DND-41 (cell line): ENCODE data around the gene PPP1R16B.

Source experiments
- ATAC-seq: fragments of 200-7000 bp; cut with Tn5 transposase; 3 replicates; pipeline ENCODE4 v1.9.1; 2021; ENCODE audit warnings: low read depth; ENCODE audit not compliant: insufficient read depth
- DNase-seq: peaks from one replicate; pipeline ENCODE4 v3.0.0-alpha.2; 2020
- H2AFZ ChIP-seq: 2 replicates; pipeline ENCODE4 v1.6.0; 2012; ENCODE audit warnings: low read depth, low read length
- H3K27ac ChIP-seq: 2 replicates; pipeline ENCODE4 v1.5.1; 2012; ENCODE audit warnings: low read length, inconsistent platforms
- H3K27me3 ChIP-seq: fragments of 200-600 bp; sonication (generic); 2 replicates; pipeline ENCODE4 v1.6.0; 2012; ENCODE audit warnings: low read length, mild to moderate bottlenecking, inconsistent platforms; ENCODE audit not compliant: insufficient read depth, poor library complexity
- H3K36me3 ChIP-seq: 2 replicates; pipeline ENCODE4 v1.5.1; 2012; ENCODE audit warnings: low read length, inconsistent platforms; ENCODE audit not compliant: insufficient read depth
- H3K4me1 ChIP-seq: 2 replicates; pipeline ENCODE4 v1.5.1; 2012; ENCODE audit warnings: mild to moderate bottlenecking, low read length; ENCODE audit not compliant: insufficient read depth
- H3K4me2 ChIP-seq: 2 replicates; pipeline ENCODE4 v1.6.0; 2012; ENCODE audit warnings: mild to moderate bottlenecking, moderate library complexity, low read length, inconsistent platforms; ENCODE audit not compliant: insufficient read depth
- H3K4me3 ChIP-seq, 2 experiments: fragments of 200-600 bp in 1 of 2; shearing (Covaris generic) in 1 of 2; 2 replicates each; pipeline ENCODE4 v1.5.1; 2012 to 2016; ENCODE audit warnings: inconsistent platforms in 2 of 2, low read length in 2 of 2, mild to moderate bottlenecking in 2 of 2, low read depth in 1 of 2, moderate library complexity in 1 of 2
- H3K79me2 ChIP-seq: 2 replicates; pipeline ENCODE4 v1.6.0; 2012; ENCODE audit warnings: low read length, inconsistent platforms; ENCODE audit not compliant: insufficient read depth
- H3K9ac ChIP-seq: 2 replicates; pipeline ENCODE4 v1.6.0; 2012; ENCODE audit warnings: low read depth, mild to moderate bottlenecking, inconsistent platforms, low read length, moderate library complexity
- H3K9me3 ChIP-seq: 2 replicates; pipeline ENCODE4 v1.5.1; 2012; ENCODE audit warnings: low read length, moderate library complexity, mild to moderate bottlenecking, inconsistent platforms; ENCODE audit not compliant: insufficient read depth, severe bottlenecking
- H4K20me1 ChIP-seq: 2 replicates; pipeline ENCODE4 v1.6.0; 2012; ENCODE audit warnings: low read length; ENCODE audit not compliant: insufficient read depth
- EZH2 ChIP-seq: IDR thresholded peaks from 3 replicates; pipeline ENCODE4 v1.6.1; 2012; ENCODE audit warnings: borderline replicate concordance, low read depth, mild to moderate bottlenecking, moderate library complexity, low read length, inconsistent platforms; ENCODE audit not compliant: severe bottlenecking
- TF ChIP-seq, protein P1 (sequence below): IDR thresholded peaks from 2 replicates; pipeline ENCODE4 v1.5.1; 2012; ENCODE audit warnings: borderline replicate concordance, low read length, moderate library complexity, mild to moderate bottlenecking; ENCODE audit not compliant: poor library complexity, severe bottlenecking; ENCODE audit errors: extremely low read depth

Gene PPP1R16B

DNA sequence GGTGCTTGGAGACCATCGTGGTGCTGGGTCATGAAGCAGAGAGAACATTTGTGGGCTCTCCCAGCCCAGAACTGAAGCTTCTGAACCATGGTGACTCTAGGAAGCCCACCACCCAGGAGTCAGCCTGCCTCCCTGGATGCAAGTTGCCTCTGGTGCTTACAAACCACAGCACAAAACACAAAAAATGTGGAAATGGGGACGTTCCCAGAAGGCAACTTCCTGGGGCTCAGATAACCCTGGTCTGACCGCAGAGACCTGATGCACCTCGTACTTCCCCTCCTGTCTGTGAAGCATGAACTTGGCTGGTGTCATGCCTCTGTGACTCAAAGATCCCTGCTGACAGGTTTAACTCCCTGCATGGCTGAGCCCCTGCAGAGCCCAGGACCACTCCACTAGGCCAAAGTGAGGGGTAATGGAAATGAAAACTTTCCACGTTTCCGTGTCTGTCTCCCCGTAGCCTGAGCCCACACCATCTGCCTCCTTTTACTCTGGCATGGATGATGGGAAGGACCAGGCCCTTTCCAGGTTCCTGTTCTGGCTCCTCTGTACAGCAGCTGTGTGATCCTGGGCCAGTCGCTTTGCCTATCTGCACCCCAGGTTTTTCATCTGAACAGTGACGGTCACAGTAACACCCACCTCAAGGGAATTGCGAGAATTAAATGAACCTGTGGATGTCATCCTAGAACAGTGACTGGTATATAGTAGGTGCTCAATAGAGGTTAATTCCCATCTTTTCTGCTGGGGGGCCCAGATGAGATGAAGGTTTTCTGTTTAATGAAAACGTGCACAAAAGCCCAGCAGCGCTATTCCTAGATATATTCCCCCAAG is 57.7 kb downstream of the PPP1R16B start:
- Histone ChIP-seq H3K9me3 (no peaks in the 10 kb centered on the region), H3K4me2 (no peak overlapping the region), H3K4me3 (no peak overlapping the region), H3K79me2 (no peaks in the 10 kb centered on the region), H3K4me1 (no peaks in the 10 kb centered on the region), H3K27me3 (no peaks in the 10 kb centered on the region), H3K27ac (no peak overlapping the region), H2AFZ (no peak overlapping the region), H3K36me3 (no peaks in the 10 kb centered on the region), H3K9ac (no peak overlapping the region), H4K20me1 (no peaks in the 10 kb centered on the region; the same call in 1 of the 2 replicates)
- TF ChIP-seq, protein P1, sequence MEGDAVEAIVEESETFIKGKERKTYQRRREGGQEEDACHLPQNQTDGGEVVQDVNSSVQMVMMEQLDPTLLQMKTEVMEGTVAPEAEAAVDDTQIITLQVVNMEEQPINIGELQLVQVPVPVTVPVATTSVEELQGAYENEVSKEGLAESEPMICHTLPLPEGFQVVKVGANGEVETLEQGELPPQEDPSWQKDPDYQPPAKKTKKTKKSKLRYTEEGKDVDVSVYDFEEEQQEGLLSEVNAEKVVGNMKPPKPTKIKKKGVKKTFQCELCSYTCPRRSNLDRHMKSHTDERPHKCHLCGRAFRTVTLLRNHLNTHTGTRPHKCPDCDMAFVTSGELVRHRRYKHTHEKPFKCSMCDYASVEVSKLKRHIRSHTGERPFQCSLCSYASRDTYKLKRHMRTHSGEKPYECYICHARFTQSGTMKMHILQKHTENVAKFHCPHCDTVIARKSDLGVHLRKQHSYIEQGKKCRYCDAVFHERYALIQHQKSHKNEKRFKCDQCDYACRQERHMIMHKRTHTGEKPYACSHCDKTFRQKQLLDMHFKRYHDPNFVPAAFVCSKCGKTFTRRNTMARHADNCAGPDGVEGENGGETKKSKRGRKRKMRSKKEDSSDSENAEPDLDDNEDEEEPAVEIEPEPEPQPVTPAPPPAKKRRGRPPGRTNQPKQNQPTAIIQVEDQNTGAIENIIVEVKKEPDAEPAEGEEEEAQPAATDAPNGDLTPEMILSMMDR: no peak
- TF ChIP-seq EZH2: no peak
- no peak for DNase-seq
- peak; percentile 52; the same call in 1 of the 3 replicates for ATAC-seq

DNA sequence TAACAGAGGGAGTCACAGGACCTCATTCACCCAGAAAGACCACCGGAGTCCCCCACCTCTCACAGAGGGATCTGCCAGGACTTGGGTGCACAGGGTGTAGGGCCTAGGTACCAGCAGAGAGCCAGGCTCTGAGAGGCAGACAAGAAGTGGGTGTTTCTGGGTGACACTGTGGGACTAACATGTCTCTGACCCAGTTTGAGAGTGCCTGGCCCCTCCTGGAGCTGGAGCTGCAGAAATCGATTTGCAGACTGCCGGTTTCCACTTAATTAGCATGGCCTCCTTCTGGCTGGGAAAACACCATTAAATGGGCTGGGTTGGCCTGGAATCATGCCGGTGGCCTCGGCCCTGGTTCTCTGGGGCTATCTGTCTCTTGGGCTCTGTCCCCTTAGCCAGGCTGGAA is 59.2 kb downstream of the PPP1R16B start:
- Histone ChIP-seq H4K20me1 (no peaks in the 10 kb centered on the region; the same call in 1 of the 2 replicates), H3K27ac (no peak overlapping the region), H3K4me2 (no peak overlapping the region), H3K36me3 (no peaks in the 10 kb centered on the region), H3K27me3 (no peaks in the 10 kb centered on the region), H3K4me1 (no peaks in the 10 kb centered on the region), H3K9ac (no peak overlapping the region), H3K79me2 (no peaks in the 10 kb centered on the region), H2AFZ (no peak overlapping the region), H3K4me3 (no peak overlapping the region), H3K9me3 (no peaks in the 10 kb centered on the region)
- DNase-seq: no peak
- no peak for TF ChIP-seq EZH2
- TF ChIP-seq, protein P1: no peak
- no peak for ATAC-seq

DNA sequence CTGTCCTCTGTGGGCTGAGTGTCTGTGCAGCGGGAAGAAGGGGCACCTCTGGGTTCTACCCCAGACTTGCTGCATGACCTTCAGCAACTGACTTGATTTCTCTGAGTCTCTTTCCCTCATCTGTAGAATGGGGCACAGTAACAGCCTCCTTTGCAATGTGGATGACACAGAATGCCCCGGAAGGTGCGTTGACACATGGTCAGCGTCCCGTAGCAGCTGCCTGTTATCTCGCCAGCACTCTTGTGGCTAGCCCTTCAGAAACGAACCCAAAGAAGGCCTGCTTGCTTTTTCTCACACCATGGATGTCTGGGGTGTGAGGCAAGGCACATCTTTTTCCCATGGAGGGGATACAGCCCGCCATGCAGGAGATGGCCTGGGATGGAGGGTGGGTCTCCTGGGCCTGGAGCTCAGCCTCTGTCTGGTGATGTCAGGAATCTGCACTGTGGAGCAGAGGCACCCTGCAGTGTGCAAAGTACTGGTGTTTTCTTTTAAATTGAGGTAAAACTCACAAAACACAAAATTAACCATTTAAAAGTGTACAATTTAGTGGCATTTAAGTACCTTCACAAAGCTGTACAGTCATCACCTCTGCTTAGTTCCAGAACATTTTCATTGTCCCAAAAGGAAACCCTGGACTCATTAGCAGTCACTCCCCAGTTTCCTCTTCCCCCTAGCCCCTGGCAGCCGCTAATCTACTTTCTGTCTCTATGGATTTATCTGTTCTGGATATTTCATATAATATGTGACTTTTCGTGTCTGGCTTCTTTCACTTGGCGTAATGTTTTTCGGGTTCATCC is 61.0 kb downstream of the PPP1R16B start:
- no peak for TF ChIP-seq EZH2
- TF ChIP-seq, protein P1: no peak
- Histone ChIP-seq H4K20me1 (no peaks in the 10 kb centered on the region; the same call in 1 of the 2 replicates), H3K4me1 (no peaks in the 10 kb centered on the region), H3K79me2 (no peaks in the 10 kb centered on the region), H3K4me3 (no peak overlapping the region), H3K27me3 (no peaks in the 10 kb centered on the region), H3K27ac (no peak overlapping the region), H2AFZ (no peak overlapping the region), H3K4me2 (no peak overlapping the region), H3K9ac (no peak overlapping the region), H3K36me3 (no peaks in the 10 kb centered on the region), H3K9me3 (no peaks in the 10 kb centered on the region)
- no peak for ATAC-seq
- DNase-seq: no peak
